ENCODE measurements around the gene ADIPOQ.
"Not testable (repeated sequence)": the region's sequence is repeated elsewhere in the genome, so short reads cannot be mapped to it uniquely, and the experiment has no call there.

The ADIPOQ gene

DNA sequence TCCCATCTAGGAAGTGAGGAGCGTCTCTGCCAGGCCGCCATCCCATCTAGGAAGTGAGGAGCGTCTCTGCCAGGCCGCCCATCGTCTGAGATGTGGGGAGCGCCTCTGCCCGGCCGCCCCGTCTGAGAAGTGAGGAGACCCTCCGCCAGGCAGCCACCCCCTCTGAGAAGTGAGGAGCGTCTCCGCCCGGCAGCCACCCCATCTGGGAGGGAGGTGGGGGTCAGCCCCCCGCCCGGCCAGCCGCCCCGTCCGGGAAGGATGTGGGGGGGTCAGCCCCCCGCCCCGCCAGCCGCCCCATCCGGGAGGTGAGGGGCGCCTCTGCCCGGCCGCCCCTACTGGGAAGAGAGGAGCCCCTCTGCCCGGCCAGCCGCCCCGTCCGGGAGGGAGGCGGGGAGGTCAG, 31.3 kb downstream of the ADIPOQ start:
- DNase-seq = not testable (repeated sequence)

GRCh38 chr3:186874216-186874615, 31.7 kb downstream of the ADIPOQ start:
- not testable (repeated sequence) for DNase-seq

DNA sequence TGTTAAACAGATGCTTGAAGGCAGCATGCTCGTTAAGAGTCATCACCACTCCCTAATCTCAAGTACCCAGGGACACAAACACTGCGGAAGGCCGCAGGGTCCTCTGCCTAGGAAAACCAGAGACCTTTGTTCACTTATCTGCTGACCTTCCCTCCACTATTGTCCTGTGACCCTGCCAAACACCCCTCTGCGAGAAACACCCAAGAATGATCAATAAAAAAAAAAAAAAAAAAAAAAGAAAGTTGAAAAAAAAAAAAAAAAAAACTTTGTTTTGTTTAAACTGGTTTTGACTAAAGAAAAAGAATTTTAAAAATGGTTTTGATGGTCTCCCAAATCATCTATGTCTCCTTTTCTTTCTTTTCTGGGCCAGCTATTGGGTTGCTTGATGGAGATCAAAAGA, 32.3 kb downstream of the ADIPOQ start:
- DNase-seq = not testable (repeated sequence)

- DNase-seq = no peak
Measured at GRCh38 chr3:186875708-186876107, 33.2 kb downstream of the ADIPOQ start.

GRCh38 chr3:186879781-186880180, 37.3 kb downstream of the ADIPOQ start:
- DNase-seq = no peak

DNA sequence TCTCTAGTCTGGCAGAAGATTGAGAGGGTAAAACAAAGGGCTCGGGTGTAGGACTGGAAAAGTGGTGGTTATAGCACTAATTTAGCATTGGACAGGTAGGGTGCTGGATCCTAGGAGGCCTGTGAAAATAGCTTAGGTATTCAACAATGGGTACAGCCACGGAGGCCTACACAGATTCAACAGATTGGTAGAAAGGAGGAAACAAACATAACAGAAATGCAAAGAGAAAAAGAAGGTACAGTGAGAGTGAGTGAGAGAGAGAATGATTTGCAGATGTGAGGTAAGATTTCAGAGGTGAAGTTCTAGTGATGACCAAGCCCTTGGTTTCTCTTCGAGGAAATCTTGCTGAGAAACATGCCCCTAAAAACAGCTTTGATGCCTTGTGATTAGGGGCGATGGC, 37.9 kb downstream of the ADIPOQ start:
- DNase-seq = no peak

DNA sequence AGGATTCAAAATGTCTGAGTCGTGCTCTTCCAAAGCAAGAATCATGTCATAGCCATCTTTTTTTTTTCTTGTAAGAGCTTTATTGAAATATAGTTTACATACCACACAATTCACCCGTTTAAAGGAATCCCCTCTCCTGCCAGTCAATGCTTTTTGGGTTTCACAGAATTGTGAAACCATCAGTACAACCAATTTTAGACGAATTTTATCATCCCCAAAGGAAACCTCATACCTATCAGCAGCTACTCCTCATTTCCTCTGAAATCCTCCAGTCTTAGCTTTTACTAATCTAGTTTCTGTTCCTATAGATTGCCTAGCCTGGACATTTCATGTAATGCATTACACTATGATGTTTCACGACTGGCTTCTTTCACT, 39.6 kb downstream of the ADIPOQ start:
- no peak for DNase-seq

- no peak for DNase-seq
Measured at GRCh38 chr3:186882881-186883685, 40.6 kb downstream of the ADIPOQ start.

DNA sequence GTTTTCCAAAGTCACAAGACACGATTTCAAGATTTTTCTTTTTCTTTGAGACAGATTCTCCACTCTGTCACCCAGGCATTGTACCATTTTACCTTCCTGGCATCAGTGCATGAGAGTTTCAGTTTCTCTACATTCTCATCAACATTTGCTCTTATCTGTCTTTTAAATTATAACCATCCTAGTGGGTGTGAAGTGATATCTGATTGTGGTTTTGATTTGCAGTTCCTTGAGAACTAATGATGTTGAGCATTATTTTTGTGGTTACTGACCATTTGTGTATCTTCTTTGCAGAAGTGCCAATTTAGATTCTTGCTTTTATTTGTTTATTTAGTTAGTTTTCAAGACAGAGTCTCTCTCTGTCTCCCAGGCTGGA, 41.2 kb downstream of the ADIPOQ start:
- no peak for DNase-seq

GRCh38 chr3:186884868-186885267, 42.4 kb downstream of the ADIPOQ start:
- DNase-seq = not testable (repeated sequence)

- DNase-seq = no peak
Measured at GRCh38 chr3:186886202-186886981, 43.9 kb downstream of the ADIPOQ start.

GRCh38 chr3:186887507-186887938, 45.0 kb downstream of the ADIPOQ start:
- DNase-seq = not testable (repeated sequence)

DNA sequence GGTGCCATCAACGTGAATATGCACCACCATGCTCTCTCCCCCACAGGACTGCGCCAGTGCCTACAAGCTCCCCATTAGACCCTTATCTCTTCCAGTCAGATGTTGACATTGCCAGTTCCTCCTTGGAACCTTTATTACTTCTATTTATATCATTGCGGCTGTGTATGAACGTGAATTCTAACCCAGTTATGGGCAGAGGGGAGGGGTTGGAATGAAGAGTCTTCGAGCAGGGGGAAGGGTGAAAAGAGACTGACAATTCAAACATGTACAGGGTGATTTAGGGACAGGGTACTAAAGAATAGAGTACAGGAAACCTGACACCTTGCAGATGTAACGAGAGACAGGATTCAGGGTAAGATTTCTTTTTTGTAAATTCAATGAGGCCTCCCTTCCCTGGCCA, 46.1 kb downstream of the ADIPOQ start:
- DNase-seq = no peak

DNA sequence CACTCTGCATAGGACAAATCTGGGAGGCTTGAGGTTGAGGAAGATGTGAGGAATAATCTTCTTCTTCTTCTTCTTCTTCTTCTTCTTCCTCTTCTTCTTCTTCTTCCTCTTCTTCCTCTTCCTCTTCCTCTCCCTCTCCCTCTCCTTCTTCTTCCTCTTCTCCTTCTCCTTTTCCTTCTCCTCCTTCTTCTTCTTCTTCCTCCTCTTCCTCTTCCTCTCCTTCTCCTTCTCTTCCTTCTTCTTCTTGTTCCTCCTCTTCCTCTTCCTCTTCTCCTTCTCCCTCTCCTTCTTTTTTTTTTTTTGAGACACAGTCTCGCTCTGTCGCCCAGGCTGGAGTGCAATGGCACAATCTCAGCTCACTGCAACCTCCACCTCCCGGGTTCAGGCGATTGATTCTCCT, 47.2 kb downstream of the ADIPOQ start:
- not testable (repeated sequence) for DNase-seq

- DNase-seq = no peak
Measured at GRCh38 chr3:186890911-186891310, 48.4 kb downstream of the ADIPOQ start.

DNA sequence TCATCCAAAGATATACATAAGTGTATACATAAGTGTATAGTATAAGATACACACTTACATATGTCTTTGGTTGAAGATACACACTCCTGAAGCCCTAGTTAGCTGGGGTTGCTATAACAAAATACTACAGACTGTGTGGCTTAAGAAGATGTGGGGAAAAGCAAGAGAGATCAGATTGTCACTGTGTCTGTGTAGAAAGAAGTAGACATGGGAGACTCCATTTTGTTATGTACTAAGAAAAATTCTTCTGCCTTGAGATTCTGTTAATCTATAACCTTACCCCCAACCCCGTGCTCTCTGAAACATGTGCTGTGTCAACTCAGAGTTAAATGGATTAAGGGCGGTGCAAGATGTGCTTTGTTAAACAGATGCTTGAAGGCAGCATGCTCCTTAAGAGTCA, 50.6 kb downstream of the ADIPOQ start:
- DNase-seq = not testable (repeated sequence)

DNA sequence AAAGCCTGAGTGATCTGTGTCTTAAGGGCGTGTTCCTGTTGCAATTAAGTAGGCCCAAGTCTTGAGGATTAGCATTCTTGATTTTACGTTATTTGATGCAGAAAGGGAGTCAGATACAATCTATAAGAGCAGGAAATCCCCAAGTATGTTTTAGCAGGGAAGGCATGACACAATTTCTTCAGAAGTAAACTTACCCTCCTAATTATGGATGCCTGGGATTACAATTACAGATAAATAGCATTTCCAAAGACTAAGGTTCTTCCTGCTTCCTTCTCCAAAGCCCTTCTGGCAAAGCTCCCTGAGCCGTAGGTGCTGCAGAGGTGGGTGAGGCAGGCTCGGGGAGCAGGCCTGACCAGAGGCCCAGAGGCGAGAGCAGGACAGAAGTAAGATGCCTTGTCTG, 52.9 kb downstream of the ADIPOQ start:
- no peak for DNase-seq

- DNase-seq = no peak
Measured at GRCh38 chr3:186896006-186896405, 53.5 kb downstream of the ADIPOQ start.

DNA sequence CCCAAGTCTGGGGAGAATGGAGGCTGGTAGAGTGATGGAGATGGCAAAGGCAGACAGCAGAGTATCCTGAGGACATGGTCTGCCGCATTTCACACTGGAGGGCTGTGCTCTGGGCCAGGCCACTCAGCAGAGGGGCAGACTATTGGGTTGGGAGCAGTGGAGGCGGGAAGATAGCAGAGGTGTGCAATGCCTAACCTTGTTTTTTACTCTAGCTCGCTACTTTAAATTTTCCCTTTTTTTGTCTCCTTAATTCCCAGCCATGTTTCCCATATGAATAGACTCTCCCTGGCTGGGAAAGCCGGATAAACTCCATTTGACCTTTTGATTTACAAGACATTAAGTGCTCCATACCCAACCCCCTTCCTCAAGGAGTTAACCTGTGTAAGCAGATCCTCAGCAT, 54.4 kb downstream of the ADIPOQ start:
- DNase-seq = no peak

DNA sequence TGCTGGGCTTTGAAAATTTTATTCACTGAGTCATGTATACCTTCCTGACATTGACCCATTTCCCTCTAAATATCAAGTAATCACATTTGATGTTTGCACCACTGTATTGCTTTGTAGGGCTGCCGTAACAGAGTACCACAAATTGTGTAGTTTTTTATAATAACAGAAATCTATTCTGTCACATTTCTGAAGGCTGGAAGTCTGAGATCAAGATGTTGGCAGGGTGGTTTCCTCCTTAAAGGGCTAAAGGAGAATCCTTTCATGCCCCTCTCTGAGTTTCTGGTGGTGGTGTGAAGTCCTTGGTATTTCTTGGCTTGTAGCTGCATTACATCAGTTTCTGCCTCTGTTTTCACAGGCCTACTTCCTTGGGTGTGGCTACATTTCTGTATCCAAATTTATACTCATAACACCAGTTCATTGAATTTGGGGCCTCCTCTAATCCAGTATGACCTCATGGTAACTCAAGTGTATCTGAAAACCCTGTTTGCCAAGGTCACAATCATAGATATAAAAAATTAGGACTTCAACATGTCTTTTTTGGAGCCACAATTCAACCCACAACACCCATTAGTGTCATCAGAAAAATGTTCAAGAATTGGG, 58.7 kb downstream of the ADIPOQ start:
- no peak for DNase-seq

GRCh38 chr3:186902154-186902553, 59.6 kb downstream of the ADIPOQ start:
- DNase-seq = no peak

GRCh38 chr3:186902713-186903112, 60.2 kb downstream of the ADIPOQ start:
- no peak for DNase-seq

- not testable (repeated sequence) for DNase-seq
Measured at GRCh38 chr3:186903676-186904075, 61.2 kb downstream of the ADIPOQ start.

GRCh38 chr3:186907075-186907474, 64.6 kb downstream of the ADIPOQ start:
- DNase-seq = not testable (repeated sequence)
